ENCODE results near the gene PWP2.
"Not testable (repeated sequence)": the region's sequence is repeated elsewhere in the genome, so short reads cannot be mapped to it uniquely, and the experiment has no call there.

PWP2 gene

GRCh38 chr21:44083631-44084291 is 23.4 kb upstream of the PWP2 start:
- peak; percentile 46 for DNase-seq (ENCODE audit: low spot score)

- DNase-seq (ENCODE audit: low spot score) = no peak
Observed at GRCh38 chr21:44084496-44085241, 22.5 kb upstream of the PWP2 start.

DNA sequence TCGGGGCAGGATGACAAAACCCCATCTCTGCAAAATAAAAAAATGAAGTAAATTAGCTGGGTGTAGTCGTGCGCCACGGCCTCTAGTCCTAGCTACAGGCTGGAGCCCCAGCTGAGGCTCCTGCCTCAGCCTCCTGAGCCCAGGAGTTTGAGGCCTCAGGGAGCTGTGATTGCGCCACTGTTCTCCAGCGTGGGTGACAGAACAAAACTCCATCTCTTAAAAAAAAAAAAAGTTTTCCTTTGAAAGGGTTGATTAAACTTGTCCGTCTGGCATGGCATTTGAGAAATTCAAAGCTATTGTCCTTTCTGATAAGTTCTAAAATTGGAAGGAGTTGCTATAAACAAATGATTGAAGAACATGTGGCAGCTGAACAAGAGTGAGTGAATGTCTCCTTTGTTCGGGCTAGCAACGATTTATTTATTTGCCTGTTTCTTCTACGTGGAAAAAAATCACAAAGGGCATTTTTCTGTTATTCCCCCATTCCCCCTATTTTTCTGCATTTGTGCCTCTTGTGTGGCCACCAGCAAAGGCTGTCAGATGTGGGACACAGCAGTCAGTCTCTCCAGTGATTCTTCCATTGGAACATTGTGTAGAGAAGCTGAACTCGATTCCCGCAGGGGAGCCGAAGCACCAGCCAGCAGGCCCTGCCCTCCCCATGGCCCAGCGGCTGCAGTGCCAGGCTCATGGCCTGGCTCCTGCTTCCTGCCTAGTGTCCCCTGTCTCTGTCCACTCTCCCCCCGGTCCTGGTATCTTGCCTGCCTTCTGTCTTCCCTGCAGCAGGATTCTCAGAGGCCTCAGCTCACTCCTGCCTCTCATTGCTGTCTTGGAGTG is 21.5 kb upstream of the PWP2 start:
- no peak for DNase-seq (ENCODE audit: low spot score)

GRCh38 chr21:44086636-44087425 is 20.4 kb upstream of the PWP2 start:
- no peak for DNase-seq (ENCODE audit: low spot score)

DNA sequence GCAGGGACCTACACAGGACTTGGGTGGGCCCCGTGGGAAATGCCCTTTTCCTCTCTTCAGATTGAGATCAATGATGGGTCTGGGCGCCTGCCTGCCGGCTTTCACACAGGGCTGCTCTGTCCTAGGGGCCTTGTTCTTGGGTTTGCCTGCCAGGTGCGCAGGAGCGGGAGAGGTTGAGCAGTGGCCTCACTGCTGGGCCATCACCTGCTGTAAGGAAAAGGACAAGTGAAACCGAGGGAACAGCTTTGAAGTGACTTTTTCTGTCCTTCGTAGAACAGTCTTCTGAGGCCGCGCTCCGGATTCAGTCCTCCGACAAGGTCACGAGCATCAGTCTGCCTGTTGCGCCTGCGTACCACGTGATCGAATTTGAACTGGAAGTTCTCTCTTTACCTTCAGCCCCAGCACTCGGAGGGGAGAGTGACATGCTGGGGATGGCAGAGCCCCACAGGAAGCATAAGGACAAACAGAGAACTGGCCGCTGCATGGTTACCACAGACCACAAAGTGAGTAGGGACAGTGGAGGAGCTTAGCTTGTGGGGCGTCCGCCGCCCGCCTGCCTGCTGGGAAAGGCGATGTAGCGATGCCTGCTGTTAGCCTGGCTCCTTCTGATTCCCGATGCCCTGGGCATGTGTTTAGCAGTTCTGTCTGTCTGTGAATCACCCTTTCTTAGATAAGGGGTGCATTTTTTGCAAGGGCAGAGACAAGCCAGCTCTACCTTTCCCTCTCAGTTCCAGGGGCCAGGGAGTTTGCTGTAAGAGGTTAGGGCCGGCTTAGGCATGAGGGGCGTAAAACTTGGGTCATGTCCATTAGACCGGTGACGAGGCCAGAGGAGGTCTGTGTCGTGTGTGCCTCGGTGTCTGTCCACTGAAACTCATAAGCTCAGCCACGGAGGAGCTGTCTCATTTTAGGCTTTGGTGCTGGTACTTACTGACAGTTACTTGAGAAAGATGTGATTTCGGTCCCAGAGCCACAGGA is 19.5 kb upstream of the PWP2 start:
- no peak for DNase-seq (ENCODE audit: low spot score)

DNA sequence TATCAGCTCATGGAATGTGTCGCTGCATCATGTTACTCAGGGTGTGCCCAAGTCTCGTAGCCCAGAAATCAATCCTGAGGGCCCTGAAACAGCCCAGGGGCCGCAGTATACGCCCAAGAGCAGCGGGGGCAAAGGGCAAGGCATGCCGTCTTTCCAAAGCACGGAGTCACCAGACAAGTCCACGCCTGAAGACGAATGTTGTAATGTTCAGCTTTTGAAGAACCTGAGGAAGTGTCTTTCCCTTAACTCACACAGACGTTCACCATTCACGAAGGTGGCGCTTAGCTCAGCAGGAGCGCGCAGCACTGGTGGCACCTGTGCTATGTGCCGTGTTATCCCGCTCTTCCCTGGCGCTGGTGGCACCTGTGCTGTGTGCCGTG is 18.8 kb upstream of the PWP2 start:
- DNase-seq (ENCODE audit: low spot score) = no peak

- DNase-seq (ENCODE audit: low spot score) = no peak
Observed at GRCh38 chr21:44089001-44089911, 17.9 kb upstream of the PWP2 start.

GRCh38 chr21:44090325-44090724 is 16.9 kb upstream of the PWP2 start:
- no peak for DNase-seq (ENCODE audit: low spot score)

DNA sequence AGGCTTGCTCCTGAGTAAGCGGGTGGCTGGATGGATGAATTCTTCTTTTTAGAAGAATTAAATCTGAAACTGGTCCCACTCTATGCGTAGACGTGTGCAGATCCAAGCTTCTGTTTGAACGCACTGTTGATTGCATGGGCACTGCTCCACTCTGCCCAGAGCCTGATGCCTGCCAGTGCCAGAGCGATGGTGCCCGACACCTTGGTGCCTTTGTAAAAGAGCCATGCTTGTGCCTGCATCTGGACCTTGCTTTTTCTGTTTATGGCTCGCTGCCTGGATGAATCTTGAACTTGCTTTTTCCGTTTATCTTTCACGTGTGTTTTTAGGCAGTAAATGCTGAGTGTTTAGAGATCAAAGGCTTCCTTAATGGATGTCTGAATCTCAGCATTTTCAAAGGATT is 15.0 kb upstream of the PWP2 start:
- DNase-seq (ENCODE audit: low spot score) = no peak

DNA sequence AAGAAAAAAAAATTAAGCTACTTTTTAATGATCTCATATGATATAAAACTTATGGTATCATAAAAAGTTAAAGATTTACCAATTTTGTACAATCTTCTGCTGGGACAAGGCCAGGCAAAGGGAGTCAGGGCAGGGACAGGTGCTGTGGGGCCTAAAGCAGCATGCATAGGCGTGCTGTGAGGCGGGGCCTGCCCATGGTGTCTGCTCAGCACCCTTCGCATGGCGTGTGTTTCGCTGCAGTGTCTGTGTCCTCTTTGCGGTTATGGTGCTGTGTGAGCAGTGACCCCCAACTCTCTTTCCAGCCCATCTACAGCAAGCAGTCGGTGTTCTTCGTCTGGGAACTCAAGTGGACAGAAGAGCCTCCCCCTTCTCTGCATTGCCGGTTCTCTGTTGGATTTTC is 13.4 kb upstream of the PWP2 start:
- DNase-seq (ENCODE audit: low spot score) = no peak

GRCh38 chr21:44094832-44095231 is 12.4 kb upstream of the PWP2 start:
- DNase-seq (ENCODE audit: low spot score) = no peak

GRCh38 chr21:44098507-44098906 is 8.7 kb upstream of the PWP2 start:
- DNase-seq (ENCODE audit: low spot score) = not testable (repeated sequence)

DNA sequence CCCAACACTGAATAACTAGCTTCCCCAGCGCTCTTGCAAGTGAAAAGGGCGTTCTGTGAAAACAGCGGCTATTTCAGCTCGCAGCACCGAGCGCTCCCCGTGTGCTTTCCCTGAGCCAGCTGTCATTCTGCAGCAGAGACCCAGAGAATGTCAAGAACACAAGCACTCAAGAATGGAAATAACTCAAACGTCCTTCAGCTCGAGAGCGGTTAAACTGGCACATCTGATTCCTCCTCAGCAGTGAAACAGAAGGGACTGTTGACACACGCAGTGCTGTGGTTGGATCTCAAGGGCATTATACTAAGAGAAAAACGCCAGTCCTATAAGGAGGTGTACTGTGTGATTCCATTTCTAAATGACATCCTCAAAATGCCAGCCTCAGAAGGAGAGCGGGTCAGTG is 8.2 kb upstream of the PWP2 start:
- not testable (repeated sequence) for DNase-seq (ENCODE audit: low spot score)

GRCh38 chr21:44107589-44107988 is 390 bp downstream of the PWP2 start:
- not testable (repeated sequence) for DNase-seq (ENCODE audit: low spot score)

GRCh38 chr21:44113702-44114371 is 6.6 kb downstream of the PWP2 start:
- not testable (repeated sequence) for DNase-seq (ENCODE audit: low spot score)

GRCh38 chr21:44122131-44122530 is 14.9 kb downstream of the PWP2 start:
- not testable (repeated sequence) for DNase-seq (ENCODE audit: low spot score)

GRCh38 chr21:44127827-44128226 is 20.6 kb downstream of the PWP2 start:
- not testable (repeated sequence) for DNase-seq (ENCODE audit: low spot score)

DNA sequence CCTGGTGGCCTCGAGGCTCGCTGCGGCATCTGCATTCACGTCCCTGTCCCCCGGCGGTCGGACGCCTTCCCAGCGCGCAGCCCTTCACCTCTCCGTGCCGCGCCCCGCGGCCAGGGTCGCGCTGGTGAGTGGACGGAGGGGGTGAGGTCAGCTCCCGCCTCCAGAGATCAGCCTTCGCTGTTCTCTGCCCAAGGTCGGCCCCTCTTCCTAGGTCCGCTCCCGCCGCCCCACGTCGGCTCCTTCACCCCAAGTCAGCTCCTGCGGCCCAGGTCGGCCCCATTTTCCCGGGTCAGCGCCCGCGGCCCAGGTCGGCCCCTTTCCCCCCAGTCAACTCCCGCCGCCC is 26.5 kb downstream of the PWP2 start:
- not testable (repeated sequence) for DNase-seq (ENCODE audit: low spot score)

DNA sequence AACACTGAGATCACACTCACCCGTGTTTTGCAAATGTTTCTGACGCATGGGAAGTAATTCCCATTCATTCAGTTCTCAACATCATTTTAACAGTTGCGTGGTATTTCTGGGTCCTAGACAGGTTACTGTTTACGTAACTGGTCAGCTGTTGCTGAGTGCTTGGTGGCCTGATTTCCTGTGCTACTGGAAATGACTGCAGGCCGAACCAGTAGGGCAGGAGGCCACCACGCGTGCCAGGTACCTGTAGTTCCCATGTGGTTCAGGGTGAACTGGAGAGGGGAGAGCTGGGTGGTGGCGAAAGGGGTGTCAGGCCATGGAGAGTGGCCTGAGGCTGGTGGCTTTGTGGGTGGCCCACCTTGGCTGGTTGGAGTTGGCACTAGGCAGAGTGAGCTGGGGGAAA is 27.5 kb downstream of the PWP2 start:
- not testable (repeated sequence) for DNase-seq (ENCODE audit: low spot score)

Data from AG08396 (cell line).